Neutrophil (primary cell): ENCODE data around the gene ATXN10.

Source experiments
- H3K27ac ChIP-seq: fragments of 200-600 bp; sonication (generic); 2 replicates; pipeline ENCODE4 v1.5.1; 2016; ENCODE audit warnings: mild to moderate bottlenecking, moderate library complexity
- H3K27me3 ChIP-seq: fragments of 200-600 bp; sonication (generic); 2 replicates; pipeline ENCODE4 v1.6.0; 2016; ENCODE audit warnings: mild to moderate bottlenecking
- H3K36me3 ChIP-seq: fragments of 200-600 bp; sonication (generic); 2 replicates; pipeline ENCODE4 v1.5.1; 2017
- H3K4me1 ChIP-seq, 2 experiments: fragments of 200-600 bp in 1 of 2; sonication (generic) in 1 of 2; 1 replicate in 1 of 2; 2 replicates in 1 of 2; pipeline versions ENCODE4 v1.5.1 to v1.6.1; 2013 to 2016; ENCODE audit warnings: low read depth in 1 of 2, low read length in 1 of 2, mild to moderate bottlenecking in 1 of 2, moderate library complexity in 1 of 2; ENCODE audit not compliant: control insufficient read depth in 1 of 2, insufficient read depth in 1 of 2
- H3K4me3 ChIP-seq, 2 experiments: fragments of 200-600 bp in 1 of 2; sonication (generic) in 1 of 2; 1 replicate in 1 of 2; 2 replicates in 1 of 2; pipeline ENCODE4 v1.5.1; 2013 to 2016; ENCODE audit warnings: low read depth in 1 of 2, low read length in 1 of 2, mild to moderate bottlenecking in 1 of 2, moderate library complexity in 1 of 2
- H3K9me3 ChIP-seq: fragments of 200-600 bp; sonication (generic); 2 replicates; pipeline ENCODE4 v1.5.1; 2016
- TF ChIP-seq, protein P1 (sequence below): fragments of 200-600 bp; sonication (generic); IDR thresholded peaks from 2 replicates; pipeline ENCODE4 v1.5.1; 2016; ENCODE audit warnings: antibody characterized with exemption

ATXN10 gene

GRCh38 chr22:45735273-45735672 lies 63.6 kb downstream of the ATXN10 start:
- Histone ChIP-seq H3K4me3 (no peak overlapping the region), H3K27ac (no peak overlapping the region), H3K4me1 (no peaks in the 10 kb centered on the region), H3K9me3 (no peaks in the 10 kb centered on the region), H3K36me3 (peaks cover 17% of the 10 kb centered on the region), H3K27me3 (no peaks in the 10 kb centered on the region)
- TF ChIP-seq, protein P1, sequence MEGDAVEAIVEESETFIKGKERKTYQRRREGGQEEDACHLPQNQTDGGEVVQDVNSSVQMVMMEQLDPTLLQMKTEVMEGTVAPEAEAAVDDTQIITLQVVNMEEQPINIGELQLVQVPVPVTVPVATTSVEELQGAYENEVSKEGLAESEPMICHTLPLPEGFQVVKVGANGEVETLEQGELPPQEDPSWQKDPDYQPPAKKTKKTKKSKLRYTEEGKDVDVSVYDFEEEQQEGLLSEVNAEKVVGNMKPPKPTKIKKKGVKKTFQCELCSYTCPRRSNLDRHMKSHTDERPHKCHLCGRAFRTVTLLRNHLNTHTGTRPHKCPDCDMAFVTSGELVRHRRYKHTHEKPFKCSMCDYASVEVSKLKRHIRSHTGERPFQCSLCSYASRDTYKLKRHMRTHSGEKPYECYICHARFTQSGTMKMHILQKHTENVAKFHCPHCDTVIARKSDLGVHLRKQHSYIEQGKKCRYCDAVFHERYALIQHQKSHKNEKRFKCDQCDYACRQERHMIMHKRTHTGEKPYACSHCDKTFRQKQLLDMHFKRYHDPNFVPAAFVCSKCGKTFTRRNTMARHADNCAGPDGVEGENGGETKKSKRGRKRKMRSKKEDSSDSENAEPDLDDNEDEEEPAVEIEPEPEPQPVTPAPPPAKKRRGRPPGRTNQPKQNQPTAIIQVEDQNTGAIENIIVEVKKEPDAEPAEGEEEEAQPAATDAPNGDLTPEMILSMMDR: no peak

- Histone ChIP-seq H3K4me3 (no peak overlapping the region), H3K27me3 (no peaks in the 10 kb centered on the region), H3K9me3 (no peaks in the 10 kb centered on the region), H3K36me3 (peaks cover 18% of the 10 kb centered on the region), H3K27ac (no peak overlapping the region), H3K4me1 (peaks cover 0 to 4% of the 10 kb centered on the region in 2 experiments)
- TF ChIP-seq, protein P1: no peak
Measured at GRCh38 chr22:45738206-45738605, 66.6 kb downstream of the ATXN10 start.

- Histone ChIP-seq H3K4me3 (no peak overlapping the region), H3K4me1 (peaks cover 0 to 4% of the 10 kb centered on the region in 2 experiments), H3K36me3 (peaks cover 21% of the 10 kb centered on the region), H3K9me3 (no peaks in the 10 kb centered on the region), H3K27ac (no peak overlapping the region), H3K27me3 (no peaks in the 10 kb centered on the region)
- TF ChIP-seq, protein P1: no peak
Measured at GRCh38 chr22:45740236-45740635, 68.6 kb downstream of the ATXN10 start.

DNA sequence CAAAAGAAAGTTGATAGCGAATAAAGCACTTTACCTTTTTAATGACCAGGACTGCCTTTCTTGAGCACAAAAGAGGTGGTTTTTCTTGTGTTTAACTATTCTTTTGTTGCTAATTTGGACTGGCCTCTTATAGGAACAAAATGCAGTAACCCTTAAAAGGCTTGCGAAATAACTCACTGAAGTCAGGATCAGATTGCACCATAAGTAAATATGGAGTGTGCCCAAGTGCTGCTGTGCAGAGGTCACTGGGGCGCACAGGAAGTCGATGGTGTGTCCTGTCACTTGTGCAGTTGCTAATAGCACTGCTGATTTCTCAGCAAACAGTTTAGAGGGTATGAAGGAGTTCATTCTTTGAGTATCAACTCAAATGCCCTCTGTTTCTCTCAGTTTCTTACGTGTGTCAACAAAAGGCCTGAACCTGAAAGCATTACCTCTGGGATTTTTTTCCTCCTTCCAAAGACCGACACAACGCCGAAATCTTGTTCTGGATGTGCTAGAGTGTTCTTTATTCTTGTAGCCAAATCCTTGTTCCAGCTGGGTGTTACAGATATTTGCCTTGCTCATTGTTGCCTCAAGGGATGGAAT lies 71.3 kb downstream of the ATXN10 start:
- Histone ChIP-seq H3K27ac (no peak overlapping the region), H3K27me3 (no peaks in the 10 kb centered on the region), H3K36me3 (peaks cover 21% of the 10 kb centered on the region), H3K4me3 (no peak overlapping the region), H3K9me3 (no peaks in the 10 kb centered on the region), H3K4me1 (peaks cover 0 to 4% of the 10 kb centered on the region in 2 experiments)
- TF ChIP-seq, protein P1: no peak

DNA sequence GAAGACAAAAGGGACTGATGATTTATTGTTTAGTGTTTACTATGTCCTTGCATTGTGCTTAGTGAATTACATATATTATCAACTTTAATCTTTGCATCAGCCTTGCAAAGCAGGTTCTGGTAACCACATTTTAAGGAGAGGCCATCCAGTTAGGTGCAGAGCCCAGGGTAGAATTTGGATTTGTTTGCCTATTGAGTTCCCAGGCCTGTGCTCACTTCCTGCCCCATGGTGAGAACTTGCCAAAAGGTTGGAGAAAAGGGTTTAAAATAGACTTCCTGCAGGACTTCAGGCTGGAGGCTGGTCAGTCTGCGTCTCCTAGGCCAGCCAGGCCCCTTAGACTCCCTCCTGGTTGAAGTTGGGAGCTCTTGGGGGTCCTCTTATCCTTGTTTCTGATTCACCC lies 72.1 kb downstream of the ATXN10 start:
- peaks cover 0 to 4% of the 10 kb centered on the region in 2 experiments for H3K4me1 ChIP-seq
- no peak overlapping the region for H3K27ac ChIP-seq
- no peaks in the 10 kb centered on the region for H3K9me3 ChIP-seq
- H3K27me3 ChIP-seq: no peaks in the 10 kb centered on the region
- H3K4me3 ChIP-seq: no peak overlapping the region
- peaks cover 20% of the 10 kb centered on the region for H3K36me3 ChIP-seq
- TF ChIP-seq, protein P1: no peak
